Pancreas (tissue), 10 donors: ENCODE measurements around the gene CLSTN2. TPM values are rescaled to one million over a fixed set of nuclear protein-coding genes. Genes with fewer than 3 reads are reported as not detected.
A peak's percentile ranks its signal among the peaks of the same experiment; 100 is the strongest.

Experiments
- ATAC-seq, 4 donors: fragments of 200-7000 bp; cut with Tn5 transposase; one replicate each; pipeline versions ENCODE4 v1.8.0 to v1.9.1; 2020; ENCODE audit warnings: mild to moderate bottlenecking in 4 of 4, moderate library complexity in 4 of 4
- DNase-seq, 6 donors: peaks; one replicate each; pipeline ENCODE4 v3.0.0-alpha.2; 2020
- FAIRE-seq: peaks from 2 replicates; lab custom pipeline; 2012; peaks lifted over from hg19 to GRCh38; lab: Jason Lieb, UNC
- H3K27ac ChIP-seq, 4 donors: fragments of 200-600 bp; sonication (generic); 1 replicate in 3 of 4; 2 replicates in 1 of 4; pipeline versions ENCODE4 v1.5.0 to v1.8.0; 2020
- H3K27me3 ChIP-seq, 4 donors: fragments of 200-600 bp; one replicate each; pipeline ENCODE4 v1.8.0; 2021
- H3K36me3 ChIP-seq, 3 donors: fragments of 200-600 bp; sonication (generic) in 1 of 3; one replicate each; pipeline versions ENCODE4 v1.5.0 to v1.8.0; 2020 to 2021
- H3K4me1 ChIP-seq, 3 donors: fragments of 200-600 bp; one replicate each; pipeline ENCODE4 v1.8.0; 2021
- H3K4me3 ChIP-seq, 4 donors: fragments of 200-600 bp; sonication (generic) in 2 of 4; one replicate each; pipeline versions ENCODE4 v1.5.0 to v1.8.0; 2020 to 2021
- H3K9me3 ChIP-seq, 4 donors: fragments of 200-600 bp; one replicate each; pipeline ENCODE4 v1.8.0; 2021
- CTCF ChIP-seq, 4 donors: fragments of 200-600 bp; sonication (generic) in 3 of 4; IDR thresholded peaks; one replicate each; pipeline versions ENCODE4 v1.5.0 to v1.8.0; 2021; ENCODE audit warnings: antibody characterized with exemption in 4 of 4
- WGBS, 2 donors: extraction: QIAGEN DNeasy Blood & Tissue Kit; methylation state at CpG; one replicate each; pipeline ENCODE4 v1.1.7; 2013; 5-methylcytosine and 5-hydroxymethylcytosine counted together
- intact Hi-C, 3 donors: fragments of 100-400 bp; cut with DNase I; formaldehyde crosslinking; loops; one replicate each; pipeline versions ENCODE4 v1.11.1 to v1.14.2; 2022
- polyA plus RNA-seq, 2 donors: library from polyadenylated mRNA; stranded (reverse); fragments of 200-250 nt; gene quantifications; one replicate each; pipeline ENCODE4 v1.2.3, GENCODE V29; 2013
- total RNA-seq, 6 donors: library from RNA; stranded (reverse); fragmentation: NEBNext Ultra II Directional in 4 of 6; extraction: Animal tissue kit (Norgen Biotek cat#: 25700) in 4 of 6; gene quantifications; one replicate each; pipeline versions ENCODE4 v1.2.1 to v1.2.4, GENCODE V29; 2021 to 2023
- donor health status: healthy with polysubstance abuse.
- donor health status: DM: no; HTN: no; CAD: no; lungs with moderate emphysema.
- donor health status: DM: no; HTN: no; CAD: no.
- donor health status: control.
- donor health status: control.
- donor health status: Bipolar disorder and iron deficiency.
- donor health status: DM: yes; HTN: yes; CAD: no.
- donor health status: DM: no; HTN: no; CAD: no.
- donor health status: DM: no; HTN: no; CAD: no.
- donor health status: DM: yes; HTN: yes; CAD: no.

Gene CLSTN2
- total and polyA plus RNA-seq, 8 donors, result 0.65 to 9.3 (median 2.9) TPM

- H3K4me1 ChIP-seq, result no peaks in the 10 kb centered on the region
- FAIRE-seq, result no peak
- H3K27ac ChIP-seq, result no peak overlapping the region
- no peak for ATAC-seq
- no peaks in the 10 kb centered on the region for H3K36me3 ChIP-seq
- 60% methylated on average over 4 of the region's 4 CpGs for WGBS, 2 donors
- no peaks in the 10 kb centered on the region for H3K9me3 ChIP-seq
- H3K27me3 ChIP-seq, result no peaks in the 10 kb centered on the region
- no peak for TF ChIP-seq CTCF (IDR thresholded peaks at IDR 0.05)
- no peak overlapping the region for H3K4me3 ChIP-seq
- intact Hi-C loops, result no loop called here
- DNase-seq, result no peak
Measured at GRCh38 chr3:140078343-140078742, 143.4 kb downstream of the CLSTN2 start.

GRCh38 chr3:140078940-140079339 lies 144.0 kb downstream of the CLSTN2 start:
- intact Hi-C loops, result no loop called here
- Histone ChIP-seq H3K36me3 (no peaks in the 10 kb centered on the region), H3K27ac (no peak overlapping the region), H3K9me3 (no peaks in the 10 kb centered on the region), H3K4me3 (no peak overlapping the region), H3K27me3 (no peaks in the 10 kb centered on the region), H3K4me1 (no peaks in the 10 kb centered on the region)
- DNase-seq (no peak), FAIRE-seq (no peak), ATAC-seq (no peak)
- 93 to 95% methylated on average over 1 of the region's 1 CpG for WGBS, 2 donors
- no peak for TF ChIP-seq CTCF (IDR thresholded peaks at IDR 0.05)

- TF ChIP-seq CTCF (IDR thresholded peaks at IDR 0.05), result no peak
- ATAC-seq (no peak), DNase-seq (no peak), FAIRE-seq (no peak)
- Histone ChIP-seq H3K4me3 (no peak overlapping the region), H3K36me3 (no peaks in the 10 kb centered on the region), H3K9me3 (no peaks in the 10 kb centered on the region), H3K4me1 (peaks cover 0 to 9% (median 5%) of the 10 kb centered on the region in 3 donors), H3K27me3 (no peaks in the 10 kb centered on the region), H3K27ac (no peak overlapping the region)
- 81 to 85% methylated on average over 1 of the region's 1 CpG for WGBS, 2 donors
- intact Hi-C loops, result no loop called here
Measured at GRCh38 chr3:140081887-140082286, 146.9 kb downstream of the CLSTN2 start.

- peaks cover 4 to 11% (median 9%) of the 10 kb centered on the region in 3 donors for H3K4me1 ChIP-seq
- no peaks in the 10 kb centered on the region for H3K27me3 ChIP-seq
- H3K9me3 ChIP-seq, result no peaks in the 10 kb centered on the region
- WGBS, 2 donors, result 83% methylated on average over 5 of the region's 5 CpGs
- H3K4me3 ChIP-seq, result no peak overlapping the region
- no peaks in the 10 kb centered on the region for H3K36me3 ChIP-seq
- H3K27ac ChIP-seq, result no peak overlapping the region
- intact Hi-C loops, result no loop called here
- ATAC-seq (no peak), DNase-seq (no peak), FAIRE-seq (no peak)
- TF ChIP-seq CTCF (IDR thresholded peaks at IDR 0.05), result no peak
Measured at GRCh38 chr3:140085001-140085400, 150.0 kb downstream of the CLSTN2 start.

GRCh38 chr3:140086642-140087041 lies 151.7 kb downstream of the CLSTN2 start:
- intact Hi-C loops, result no loop called here
- H3K4me3 ChIP-seq, result no peak overlapping the region
- no peak overlapping the region for H3K27ac ChIP-seq
- no peaks in the 10 kb centered on the region for H3K36me3 ChIP-seq
- peaks cover 4 to 11% (median 9%) of the 10 kb centered on the region in 3 donors for H3K4me1 ChIP-seq
- no peaks in the 10 kb centered on the region for H3K27me3 ChIP-seq
- 26 to 29% methylated on average over 1 of the region's 1 CpG for WGBS, 2 donors
- ATAC-seq, result peak; percentile 73 to 91 (median 78)
- TF ChIP-seq CTCF (IDR thresholded peaks at IDR 0.05), result no peak
- H3K9me3 ChIP-seq, result no peaks in the 10 kb centered on the region
- no peak for FAIRE-seq
- peak in 1 of 6 donors; percentile 6 for DNase-seq
